Small intestine (tissue), 7 donors: ENCODE results near the gene TNFRSF25. TPM values are rescaled to one million over a fixed set of nuclear protein-coding genes. Genes with fewer than 3 reads are reported as not detected.

Experiments
- DNase-seq, 2 donors: peaks; one replicate each; pipeline versions ENCODE4 v3.0.0 to v3.0.0-alpha.2; 2013
- FAIRE-seq: peaks from 2 replicates; lab custom pipeline; 2012; peaks lifted over from hg19 to GRCh38; lab: Jason Lieb, UNC
- H3K27ac ChIP-seq, 3 donors: one replicate each; pipeline ENCODE4 v1.5.1; 2013; ENCODE audit warnings: low read length in 2 of 3, mild to moderate bottlenecking in 2 of 3, control low read depth in 1 of 3, inconsistent platforms in 1 of 3, low read depth in 1 of 3, moderate library complexity in 1 of 3
- H3K27me3 ChIP-seq, 3 donors: one replicate each; pipeline ENCODE4 v1.6.1; 2013; ENCODE audit warnings: low read length in 3 of 3, inconsistent platforms in 1 of 3; ENCODE audit not compliant: control insufficient read depth in 3 of 3, insufficient read depth in 3 of 3
- H3K36me3 ChIP-seq, 3 donors: one replicate each; pipeline ENCODE4 v1.6.1; 2013; ENCODE audit warnings: low read length in 3 of 3, inconsistent platforms in 1 of 3, low read depth in 1 of 3, mild to moderate bottlenecking in 1 of 3, moderate library complexity in 1 of 3; ENCODE audit not compliant: control insufficient read depth in 3 of 3, insufficient read depth in 2 of 3
- H3K4me1 ChIP-seq, 3 donors: one replicate each; pipeline ENCODE4 v1.6.1; 2013; ENCODE audit warnings: low read length in 2 of 3, inconsistent platforms in 1 of 3, low read depth in 1 of 3, mild to moderate bottlenecking in 1 of 3, moderate library complexity in 1 of 3; ENCODE audit not compliant: control insufficient read depth in 3 of 3, insufficient read depth in 2 of 3
- H3K4me3 ChIP-seq, 3 donors: one replicate each; pipeline ENCODE4 v1.5.1; 2013; ENCODE audit warnings: low read length in 3 of 3, control low read depth in 1 of 3, inconsistent platforms in 1 of 3, low read depth in 1 of 3, mild to moderate bottlenecking in 1 of 3, moderate library complexity in 1 of 3
- H3K9me3 ChIP-seq, 2 donors: one replicate each; pipeline ENCODE4 v1.6.1; 2013; ENCODE audit warnings: low read depth in 1 of 2, low read length in 1 of 2; ENCODE audit not compliant: control insufficient read depth in 2 of 2, insufficient read depth in 1 of 2
- WGBS, 3 donors: extraction: QIAGEN DNeasy Blood & Tissue Kit; methylation state at CpG; one replicate each; pipeline ENCODE4 v1.1.7; 2013; 5-methylcytosine and 5-hydroxymethylcytosine counted together
- polyA plus RNA-seq, 4 donors: library from polyadenylated mRNA; stranded (reverse) in 3 of 4; unstranded in 1 of 4; fragments of 200-250 nt in 3 of 4; fragments of 120-200 nt in 1 of 4; gene quantifications; one replicate each; pipeline versions ENCODE4 v1.2.1 to v1.2.3, GENCODE V29; 2013
- donor health status: healthy with polysubstance abuse.
- donor health status: control.
- donor health status: control.
- donor health status: Bipolar disorder and iron deficiency.
- donor health status: healthy.

TNFRSF25 gene
- polyA plus RNA-seq, 4 donors, result 23.0 to 52.7 (median 33.2) TPM

GRCh38 chr1:6509919-6510291 lies 43.9 kb upstream of the TNFRSF25 start:
- FAIRE-seq, result no peak
- Histone ChIP-seq H3K9me3 (no peaks in the 10 kb centered on the region), H3K27me3 (no peaks in the 10 kb centered on the region), H3K4me1 (no peaks in the 10 kb centered on the region), H3K4me3 (no peak overlapping the region), H3K36me3 (no peaks in the 10 kb centered on the region), H3K27ac (no peak overlapping the region)
- WGBS, 3 donors, result 75 to 79% (median 76%) methylated on average over 8 to 10 of the region's 10 CpGs
- no peak for DNase-seq

- FAIRE-seq (no peak), DNase-seq (no peak)
- 54 to 68% (median 66%) methylated on average over 20 of the region's 20 CpGs for WGBS, 3 donors
- no peaks in the 10 kb centered on the region for H3K27me3 ChIP-seq
- H3K4me1 ChIP-seq, result no peaks in the 10 kb centered on the region
- no peak overlapping the region for H3K4me3 ChIP-seq
- no peaks in the 10 kb centered on the region for H3K9me3 ChIP-seq
- no peak overlapping the region for H3K27ac ChIP-seq
- H3K36me3 ChIP-seq, result no peaks in the 10 kb centered on the region
Observed at GRCh38 chr1:6509220-6509918, 43.4 kb upstream of the TNFRSF25 start.

GRCh38 chr1:6508816-6509189 lies 42.8 kb upstream of the TNFRSF25 start:
- no peaks in the 10 kb centered on the region for H3K27me3 ChIP-seq
- no peak overlapping the region for H3K27ac ChIP-seq
- DNase-seq (no peak), FAIRE-seq (no peak)
- 83 to 91% (median 88%) methylated on average over 11 of the region's 11 CpGs for WGBS, 3 donors
- no peaks in the 10 kb centered on the region for H3K36me3 ChIP-seq
- H3K4me1 ChIP-seq, result no peaks in the 10 kb centered on the region
- no peaks in the 10 kb centered on the region for H3K9me3 ChIP-seq
- no peak overlapping the region for H3K4me3 ChIP-seq

GRCh38 chr1:6508154-6508815 lies 42.3 kb upstream of the TNFRSF25 start:
- Histone ChIP-seq H3K4me3 (no peak overlapping the region), H3K9me3 (no peaks in the 10 kb centered on the region), H3K27ac (no peak overlapping the region), H3K27me3 (no peaks in the 10 kb centered on the region), H3K4me1 (no peaks in the 10 kb centered on the region), H3K36me3 (no peaks in the 10 kb centered on the region)
- FAIRE-seq (no peak), DNase-seq (no peak)
- WGBS, 3 donors, result 73 to 85% (median 74%) methylated on average over 18 of the region's 18 CpGs

GRCh38 chr1:6507461-6507911 lies 41.5 kb upstream of the TNFRSF25 start:
- 69 to 78% (median 73%) methylated on average over 12 of the region's 12 CpGs for WGBS, 3 donors
- no peaks in the 10 kb centered on the region for H3K4me1 ChIP-seq
- H3K4me3 ChIP-seq, result no peak overlapping the region
- no peak for DNase-seq
- H3K36me3 ChIP-seq, result no peaks in the 10 kb centered on the region
- no peak overlapping the region for H3K27ac ChIP-seq
- no peaks in the 10 kb centered on the region for H3K9me3 ChIP-seq
- FAIRE-seq, result no peak
- no peaks in the 10 kb centered on the region for H3K27me3 ChIP-seq

GRCh38 chr1:6507037-6507428 lies 41.1 kb upstream of the TNFRSF25 start:
- 58 to 69% (median 68%) methylated on average over 7 of the region's 7 CpGs for WGBS, 3 donors
- H3K36me3 ChIP-seq, result no peaks in the 10 kb centered on the region
- DNase-seq (no peak), FAIRE-seq (no peak)
- no peak overlapping the region for H3K27ac ChIP-seq
- no peaks in the 10 kb centered on the region for H3K4me1 ChIP-seq
- no peak overlapping the region for H3K4me3 ChIP-seq
- H3K27me3 ChIP-seq, result no peaks in the 10 kb centered on the region
- no peaks in the 10 kb centered on the region for H3K9me3 ChIP-seq

GRCh38 chr1:6506210-6507036 lies 40.5 kb upstream of the TNFRSF25 start:
- H3K27me3 ChIP-seq, result no peaks in the 10 kb centered on the region
- H3K27ac ChIP-seq, result no peak overlapping the region
- FAIRE-seq (no peak), DNase-seq (no peak)
- no peaks in the 10 kb centered on the region for H3K4me1 ChIP-seq
- H3K9me3 ChIP-seq, result no peaks in the 10 kb centered on the region
- H3K36me3 ChIP-seq, result no peaks in the 10 kb centered on the region
- 77 to 81% (median 78%) methylated on average over 30 to 31 of the region's 31 CpGs for WGBS, 3 donors
- H3K4me3 ChIP-seq, result no peak overlapping the region

GRCh38 chr1:6505367-6506209 lies 39.6 kb upstream of the TNFRSF25 start:
- Histone ChIP-seq H3K9me3 (no peaks in the 10 kb centered on the region), H3K27me3 (peaks cover 0 to 2% (median 0%) of the 10 kb centered on the region in 3 donors), H3K4me3 (no peak overlapping the region), H3K4me1 (no peaks in the 10 kb centered on the region), H3K36me3 (no peaks in the 10 kb centered on the region), H3K27ac (no peak overlapping the region)
- no peak for DNase-seq
- no peak for FAIRE-seq
- WGBS, 3 donors, result 84 to 86% (median 85%) methylated on average over 23 to 31 of the region's 31 CpGs
